A204.1 (cell line): Measurements from ENCODE around the gene PEDS1.
A peak's percentile ranks its signal among the peaks of the same experiment; 100 is the strongest.
"Not testable (repeated sequence)": the region's sequence is repeated elsewhere in the genome, so short reads cannot be mapped to it uniquely, and the experiment has no call there.

ENCODE experiments used
- FAIRE-seq: peaks from 2 replicates; lab custom pipeline; 2012; peaks lifted over from hg19 to GRCh38; lab: Jason Lieb, UNC

PEDS1 gene

GRCh38 chr20:50190251-50191064 lies 36.9 kb upstream of the PEDS1 start, which contains the start of gene CEBPB:
CEBPB (plus strand) TSS chr20:50190830; CDS start chr20:50191034, 204 bp downstream.
- no peak for FAIRE-seq

DNA sequence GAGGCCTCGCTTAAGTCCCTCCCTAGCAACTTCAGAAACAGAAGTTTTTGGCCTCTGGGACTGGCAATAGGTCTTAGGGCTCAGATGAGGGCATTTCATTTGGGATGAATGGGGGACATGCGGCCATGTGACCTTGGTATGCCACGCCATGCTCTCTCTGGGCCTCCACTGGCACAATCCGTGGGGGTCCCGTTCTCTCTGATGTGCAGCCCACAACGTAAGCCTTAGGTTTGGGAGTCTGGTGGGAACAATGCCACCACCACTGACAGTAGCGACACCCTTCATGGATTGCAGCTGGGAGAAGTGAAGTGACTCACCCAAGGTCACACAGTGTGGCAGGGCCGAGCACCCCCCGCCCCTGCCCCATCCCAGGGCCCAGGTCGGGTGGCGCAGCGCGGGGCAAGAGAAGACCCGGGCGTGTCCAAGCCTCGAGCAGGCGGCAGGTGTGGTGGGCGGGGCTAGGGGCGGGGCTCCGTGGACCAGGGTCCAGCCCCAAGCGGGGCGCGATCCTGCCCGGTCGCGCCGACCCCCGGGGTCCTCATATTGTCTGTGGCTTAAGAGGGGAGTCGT lies 36.2 kb upstream of the PEDS1 start:
- FAIRE-seq: no peak

DNA sequence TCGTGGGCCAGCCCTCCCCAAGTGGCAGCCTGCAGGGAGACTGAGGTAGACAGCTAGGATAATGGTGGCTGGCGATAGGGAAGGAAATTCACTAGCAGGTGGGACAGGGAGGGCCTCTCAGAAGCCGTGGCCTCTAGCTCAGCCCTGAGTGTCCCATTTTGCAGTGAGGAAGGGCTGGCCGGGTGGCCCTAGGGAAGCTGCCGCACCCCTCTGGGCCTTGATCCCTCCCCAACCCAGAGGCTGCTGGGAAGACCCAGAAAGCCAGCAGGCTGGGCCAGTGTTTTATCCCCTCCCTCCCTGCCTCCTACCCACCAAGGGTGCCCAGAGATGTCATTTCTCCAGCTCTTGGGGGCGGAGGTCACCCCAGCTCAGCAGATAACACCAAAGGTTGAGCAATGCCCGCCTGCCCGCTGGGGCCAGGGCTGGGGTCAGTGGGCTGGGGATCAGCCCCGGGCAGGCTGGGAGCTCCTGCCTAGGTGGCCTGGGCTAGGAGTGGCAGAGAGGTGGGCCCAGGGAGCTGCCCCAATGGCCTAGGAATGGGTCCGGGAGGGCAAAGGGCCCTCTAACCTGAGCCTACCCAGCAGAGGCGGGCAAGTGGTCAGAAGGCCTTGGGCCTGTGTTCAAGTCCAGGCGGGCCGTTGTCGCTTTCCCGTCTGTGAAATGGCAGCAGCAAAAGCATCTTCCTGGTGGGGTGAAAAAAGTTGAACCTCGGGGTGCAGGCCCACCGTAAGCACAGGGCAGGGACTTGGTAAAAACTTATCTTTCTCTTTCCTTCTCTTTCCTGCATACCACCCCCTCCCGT lies 35.6 kb upstream of the PEDS1 start:
- FAIRE-seq: no peak

- FAIRE-seq: no peak
Measured at GRCh38 chr20:50188287-50188688, 34.8 kb upstream of the PEDS1 start.

DNA sequence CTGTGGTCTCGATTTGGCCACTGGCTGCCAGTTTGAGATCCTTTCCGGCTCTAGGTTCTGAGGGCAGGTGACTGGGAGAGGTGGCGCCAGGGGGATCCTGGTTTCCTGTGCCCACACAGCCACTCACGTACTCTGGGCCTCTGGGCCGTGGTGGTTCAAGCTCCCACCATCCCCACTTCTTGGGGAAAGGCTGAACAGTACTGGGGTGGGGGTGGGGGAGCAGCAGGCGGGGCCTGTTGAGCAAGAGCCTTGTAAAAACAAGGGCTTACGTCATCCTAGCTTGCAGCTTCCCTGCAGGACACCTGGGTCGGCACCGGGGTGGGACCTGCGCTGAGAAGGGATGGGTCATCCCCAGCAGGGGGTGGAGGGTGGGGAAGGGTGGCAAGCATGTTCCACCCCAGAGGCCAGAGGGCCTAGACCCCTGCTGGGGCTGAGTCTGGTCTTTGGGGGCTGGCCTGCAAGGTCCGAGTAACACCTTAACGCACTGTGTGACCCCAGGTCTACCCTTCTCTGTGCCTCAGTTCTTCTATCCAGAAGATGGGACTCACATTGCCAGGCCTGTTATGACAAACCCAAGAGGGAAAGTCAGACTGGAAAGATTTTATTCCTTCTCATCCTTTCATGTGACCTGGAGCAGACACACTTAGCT lies 34.0 kb upstream of the PEDS1 start:
- no peak for FAIRE-seq

DNA sequence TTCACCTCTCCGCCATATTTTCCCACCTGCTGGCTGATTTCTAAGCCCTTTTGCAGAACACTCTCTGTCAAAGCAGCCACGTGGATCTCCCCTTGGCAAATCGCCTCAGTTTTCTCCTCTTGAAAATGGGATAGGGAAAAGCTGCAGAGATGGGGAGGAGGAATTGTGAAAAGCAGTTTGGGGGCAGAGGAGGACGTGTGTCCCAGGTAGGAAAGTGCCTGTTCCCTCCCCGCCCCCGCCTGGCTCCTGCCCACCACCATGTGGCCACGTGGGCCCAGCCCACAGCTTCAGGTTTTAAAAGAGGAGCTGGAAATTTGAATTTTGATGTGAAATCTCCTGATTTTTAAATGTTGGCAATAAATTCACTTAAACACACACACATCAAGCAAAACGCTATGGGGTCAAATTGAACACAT lies 33.5 kb upstream of the PEDS1 start:
- no peak for FAIRE-seq

- no peak for FAIRE-seq
Measured at GRCh38 chr20:50186151-50186885, 32.8 kb upstream of the PEDS1 start.

- FAIRE-seq: no peak
Measured at GRCh38 chr20:50185426-50185825, 31.9 kb upstream of the PEDS1 start.

- no peak for FAIRE-seq
Measured at GRCh38 chr20:50182346-50182745, 28.8 kb upstream of the PEDS1 start.

DNA sequence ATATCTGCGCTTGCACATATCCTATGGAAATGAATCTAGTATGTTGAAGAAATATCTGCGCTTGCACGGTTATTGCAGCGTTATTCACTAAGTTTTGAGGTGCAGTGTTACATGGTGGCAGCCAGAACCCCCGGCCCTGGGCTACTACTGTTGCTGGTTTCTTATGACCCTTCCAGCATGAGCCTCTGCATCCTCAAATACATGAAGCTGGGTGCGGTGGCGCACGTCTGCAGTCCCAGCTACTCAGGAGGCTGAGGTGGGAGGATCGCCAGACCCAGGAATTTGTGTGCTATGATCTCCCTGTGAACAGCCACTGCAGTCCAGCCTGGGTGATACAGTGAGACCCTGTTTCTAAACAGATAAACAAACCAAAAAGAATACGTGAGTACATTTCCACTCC lies 27.8 kb upstream of the PEDS1 start:
- FAIRE-seq: no peak

DNA sequence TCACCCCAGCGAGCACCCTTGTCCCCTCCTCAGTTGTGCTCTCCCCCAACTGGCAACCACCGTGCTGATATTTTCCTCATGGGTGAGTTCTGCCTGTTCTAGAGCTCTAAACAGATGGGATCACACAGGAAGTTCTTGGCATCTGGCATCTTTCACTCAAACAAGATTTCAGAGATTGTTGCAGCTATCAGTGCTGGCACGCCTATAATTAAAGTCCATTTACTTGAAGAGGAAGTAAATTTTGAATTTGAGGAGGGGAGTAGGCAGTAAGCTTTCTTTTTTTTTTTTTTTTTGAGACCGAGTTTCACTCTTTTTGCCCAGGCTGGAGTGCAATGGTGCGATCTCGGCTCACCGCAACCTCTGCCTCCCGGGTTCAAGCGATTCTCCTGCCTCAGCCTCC lies 25.1 kb upstream of the PEDS1 start:
- FAIRE-seq: not testable (repeated sequence)

GRCh38 chr20:50175938-50176933 lies 22.7 kb upstream of the PEDS1 start:
- no peak for FAIRE-seq

DNA sequence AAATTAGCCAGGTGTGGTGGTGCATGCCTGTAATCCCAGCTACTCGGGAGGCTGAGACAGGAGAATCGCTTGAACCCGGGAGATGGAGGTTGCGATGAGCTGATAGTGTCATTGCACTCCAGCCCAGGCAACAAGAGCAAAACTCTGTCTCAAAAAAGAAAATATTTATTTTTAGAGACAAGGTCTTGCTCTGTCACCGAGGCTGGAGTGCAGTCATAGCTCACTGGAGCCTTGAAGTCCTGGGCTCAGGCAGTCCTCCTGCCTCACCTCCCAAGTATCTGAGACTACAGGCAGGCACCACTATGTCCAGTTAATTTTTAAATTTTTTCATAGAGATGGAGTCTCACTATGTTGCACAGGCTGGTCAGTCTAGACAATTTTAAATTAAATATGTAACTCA lies 20.9 kb upstream of the PEDS1 start:
- FAIRE-seq: no peak

DNA sequence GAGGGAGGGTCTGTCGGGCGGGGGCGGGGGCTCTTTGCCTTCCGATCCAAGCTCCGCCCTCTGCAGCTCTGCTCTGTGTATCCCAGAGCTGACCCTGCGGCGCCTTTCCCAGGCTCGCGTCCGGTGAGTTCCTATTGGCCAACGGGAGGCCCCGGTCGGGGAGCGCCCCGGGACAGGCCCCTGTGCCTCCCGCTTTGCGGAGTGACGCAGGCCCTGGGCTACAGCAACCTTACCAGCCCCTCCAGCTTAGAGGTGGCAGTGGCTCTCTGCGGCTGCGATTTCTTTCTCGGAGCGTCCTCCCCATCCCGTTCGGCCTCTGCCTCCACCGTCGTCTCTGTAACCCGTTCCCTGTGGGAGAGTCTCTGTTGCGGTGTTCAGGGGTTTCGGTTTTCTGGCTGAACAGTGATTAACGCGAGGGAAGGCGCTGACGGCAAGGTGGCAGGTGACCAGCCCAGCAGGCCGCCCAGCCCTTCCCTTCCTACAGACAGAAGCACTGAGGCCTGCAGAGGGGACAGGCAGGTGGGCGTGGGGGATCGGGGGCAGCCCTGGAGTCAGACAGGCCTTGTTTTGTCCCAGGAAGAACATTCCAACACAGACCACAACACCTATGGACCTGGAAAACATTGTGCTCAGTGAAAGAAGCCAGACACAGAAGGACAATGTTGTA lies 19.0 kb upstream of the PEDS1 start:
- no peak for FAIRE-seq

DNA sequence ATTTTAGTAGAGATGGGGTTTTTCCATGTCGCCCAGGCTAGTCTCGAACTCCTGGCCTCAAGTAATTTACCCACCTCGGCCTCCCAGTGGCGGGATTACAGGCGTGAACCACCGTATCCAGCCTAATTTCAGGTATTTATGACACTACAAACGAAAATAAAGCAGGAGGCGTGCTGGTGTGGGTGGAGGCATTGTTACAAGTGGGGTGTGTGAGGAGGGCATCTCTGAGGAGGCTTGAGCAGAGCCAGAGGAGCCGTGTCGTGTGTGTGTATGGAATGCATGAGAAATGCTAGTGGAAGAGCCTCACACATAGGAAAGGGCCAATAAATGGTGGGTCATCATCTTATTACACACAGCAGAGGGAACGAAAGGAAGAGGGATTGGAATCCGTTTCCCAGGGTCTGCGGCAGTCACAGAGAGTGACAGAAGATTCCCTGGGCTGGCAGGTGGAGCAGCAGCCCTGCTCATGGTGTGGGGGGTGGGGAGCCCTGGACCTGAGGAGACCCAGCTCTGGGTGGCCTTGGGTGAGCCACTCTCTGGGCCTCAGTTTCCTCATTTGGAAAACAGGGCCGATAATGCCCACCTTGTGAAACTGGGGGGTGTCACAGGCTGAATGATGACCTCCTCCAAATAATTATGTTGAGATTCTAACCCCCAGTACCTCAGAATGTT lies 17.2 kb upstream of the PEDS1 start:
- no peak for FAIRE-seq

DNA sequence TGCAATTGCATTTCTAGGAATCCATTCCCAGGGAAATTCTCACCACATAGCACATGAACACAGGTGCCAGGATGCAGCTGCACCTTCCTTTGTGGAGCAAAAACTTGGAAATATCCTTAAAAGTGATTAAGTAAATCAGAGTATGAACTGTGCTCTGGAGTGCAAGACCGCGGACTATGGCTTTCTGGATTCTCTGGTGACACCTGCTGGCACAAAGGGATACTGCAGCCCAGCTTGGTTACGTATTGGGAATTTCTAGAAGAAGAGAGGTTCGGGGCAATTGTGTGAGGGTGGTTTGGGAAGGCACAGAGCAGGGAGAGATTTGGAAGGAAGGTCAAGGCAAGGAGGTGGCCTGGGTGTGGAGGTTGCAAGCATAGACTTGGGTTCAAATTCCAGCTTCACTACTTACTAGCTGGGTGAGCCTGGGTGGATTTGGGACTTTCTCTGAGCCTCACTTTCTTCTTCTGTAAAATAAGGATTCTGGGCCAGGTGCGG lies 15.9 kb upstream of the PEDS1 start:
- no peak for FAIRE-seq

GRCh38 chr20:50165684-50166554 lies 12.4 kb upstream of the PEDS1 start:
- FAIRE-seq: peak; percentile 96
